Upper lobe of right lung (tissue), 1 donor: ENCODE measurements around the gene SMTNL1. TPM values are rescaled to one million over a fixed set of nuclear protein-coding genes. Genes with fewer than 3 reads are reported as not detected.

Experiments
- ATAC-seq: fragments of 200-7000 bp; cut with Tn5 transposase; one replicate; pipeline ENCODE4 v1.9.1; 2020; ENCODE audit warnings: mild to moderate bottlenecking, moderate library complexity
- DNase-seq: peaks from one replicate; pipeline ENCODE4 v3.0.0-alpha.2; 2020
- H3K27ac ChIP-seq: fragments of 200-600 bp; one replicate; pipeline ENCODE4 v1.8.0; 2022
- H3K27me3 ChIP-seq: fragments of 200-600 bp; one replicate; pipeline ENCODE4 v1.8.0; 2022; ENCODE audit warnings: mild to moderate bottlenecking
- H3K36me3 ChIP-seq: fragments of 200-600 bp; one replicate; pipeline ENCODE4 v1.8.0; 2022
- H3K4me1 ChIP-seq: fragments of 200-600 bp; one replicate; pipeline ENCODE4 v1.8.0; 2022
- H3K4me3 ChIP-seq: fragments of 200-600 bp; one replicate; pipeline ENCODE4 v1.8.0; 2022; ENCODE audit warnings: mild to moderate bottlenecking
- H3K9me3 ChIP-seq: fragments of 200-600 bp; one replicate; pipeline ENCODE4 v1.8.0; 2022
- CTCF ChIP-seq: fragments of 200-600 bp; IDR thresholded peaks from one replicate; pipeline ENCODE4 v1.8.0; 2022; ENCODE audit warnings: antibody characterized with exemption
- intact Hi-C: fragments of 100-400 bp; cut with DNase I; formaldehyde crosslinking; loops from one replicate; pipeline ENCODE4 v1.11.0; 2022
- total RNA-seq: library from RNA; stranded (reverse); fragmentation: NEBNext Ultra II Directional; extraction: Animal tissue kit (Norgen Biotek cat#: 25700); gene quantifications from one replicate; pipeline ENCODE4 v1.2.1, GENCODE V29; 2021
- donor health status: DM: no; HTN: yes; CAD: no; lungs with severe emphysema.

SMTNL1 gene
- total RNA-seq, 1 donor from 2014 or later, result not detected

- Histone ChIP-seq H3K9me3 (no peaks in the 10 kb centered on the region), H3K36me3 (no peaks in the 10 kb centered on the region), H3K4me1 (peaks cover 12% of the 10 kb centered on the region), H3K4me3 (no peak overlapping the region), H3K27ac (no peak overlapping the region), H3K27me3 (no peaks in the 10 kb centered on the region)
- intact Hi-C loops, result no loop called here
- DNase-seq (no peak), ATAC-seq (no peak)
- no peak for TF ChIP-seq CTCF
Observed at GRCh38 chr11:57511741-57512430, 25.5 kb upstream of the SMTNL1 start.

GRCh38 chr11:57512646-57513451, 24.5 kb upstream of the SMTNL1 start:
- DNase-seq (no peak), ATAC-seq (no peak)
- peaks cover 12% of the 10 kb centered on the region for H3K4me1 ChIP-seq
- H3K27ac ChIP-seq, result no peak overlapping the region
- intact Hi-C loops, result no loop called here
- H3K9me3 ChIP-seq, result no peaks in the 10 kb centered on the region
- H3K27me3 ChIP-seq, result no peaks in the 10 kb centered on the region
- TF ChIP-seq CTCF, result no peak
- H3K36me3 ChIP-seq, result no peaks in the 10 kb centered on the region
- no peak overlapping the region for H3K4me3 ChIP-seq

- Histone ChIP-seq H3K36me3 (no peaks in the 10 kb centered on the region), H3K4me3 (no peak overlapping the region), H3K27me3 (no peaks in the 10 kb centered on the region), H3K27ac (no peak overlapping the region), H3K4me1 (peaks cover 12% of the 10 kb centered on the region), H3K9me3 (no peaks in the 10 kb centered on the region)
- intact Hi-C loops, result no loop called here
- no peak for DNase-seq
- no peak for ATAC-seq
- no peak for TF ChIP-seq CTCF
Observed at GRCh38 chr11:57513452-57513795, 24.0 kb upstream of the SMTNL1 start.

- peaks cover 12% of the 10 kb centered on the region for H3K4me1 ChIP-seq
- ATAC-seq (peak; percentile 71), DNase-seq (peak; percentile 76)
- TF ChIP-seq CTCF, result no peak
- H3K36me3 ChIP-seq, result no peaks in the 10 kb centered on the region
- H3K27ac ChIP-seq, result peak overlapping the region; percentile 65
- no peaks in the 10 kb centered on the region for H3K27me3 ChIP-seq
- peak overlapping the region; percentile 97 for H3K4me3 ChIP-seq
- intact Hi-C loops, result no loop called here
- no peaks in the 10 kb centered on the region for H3K9me3 ChIP-seq
Observed at GRCh38 chr11:57513911-57514537, 23.4 kb upstream of the SMTNL1 start.

- peaks cover 12% of the 10 kb centered on the region for H3K4me1 ChIP-seq
- H3K27ac ChIP-seq, result peak overlapping the region; percentile 65
- intact Hi-C loops, result no loop called here
- no peaks in the 10 kb centered on the region for H3K27me3 ChIP-seq
- no peaks in the 10 kb centered on the region for H3K9me3 ChIP-seq
- H3K4me3 ChIP-seq, result peak overlapping the region; percentile 97
- ATAC-seq (peak; percentile 73), DNase-seq (peak; percentile 82)
- H3K36me3 ChIP-seq, result no peaks in the 10 kb centered on the region
- no peak for TF ChIP-seq CTCF
Observed at GRCh38 chr11:57514538-57515331, 22.7 kb upstream of the SMTNL1 start.
